Body of pancreas (tissue), 4 donors: ENCODE data around the gene P2RX4.

Source experiments
- POLR2A ChIP-seq, 3 donors: fragments of 450-650 bp; IDR thresholded peaks; one replicate each; pipeline ENCODE4 v1.6.1; 2016; ENCODE audit warnings: antibody characterized with exemption in 3 of 3, mild to moderate bottlenecking in 2 of 3
- TF ChIP-seq, protein P1 (sequence below), 7 experiments: fragments of 450-650 bp in 4 of 7; fragments of 200-600 bp in 3 of 7; sonication (generic) in 3 of 7; IDR thresholded peaks; one replicate each; pipeline ENCODE4 v1.5.1; 2016 to 2019; ENCODE audit warnings: antibody characterized with exemption in 7 of 7

DNA sequence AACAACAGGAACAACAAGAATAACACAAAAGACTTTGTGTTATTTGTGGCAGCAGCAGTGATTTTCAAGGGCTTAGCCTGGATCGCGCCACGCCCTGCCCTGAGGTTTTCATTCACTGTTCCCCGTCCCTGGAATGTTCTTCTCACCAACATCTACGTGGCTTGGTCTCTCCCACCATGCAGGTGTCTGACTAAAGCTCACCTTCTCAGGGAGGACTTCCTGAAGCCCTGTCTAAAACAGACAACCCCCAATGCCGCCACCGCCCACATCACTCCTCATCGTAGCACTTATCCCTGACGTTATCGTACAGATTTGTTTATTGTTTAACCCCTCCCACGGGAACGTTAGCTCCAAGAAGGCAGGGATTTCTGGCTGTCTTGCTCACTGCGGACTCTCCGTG is 40.4 kb downstream of the P2RX4 start:
- TF ChIP-seq, protein P1, sequence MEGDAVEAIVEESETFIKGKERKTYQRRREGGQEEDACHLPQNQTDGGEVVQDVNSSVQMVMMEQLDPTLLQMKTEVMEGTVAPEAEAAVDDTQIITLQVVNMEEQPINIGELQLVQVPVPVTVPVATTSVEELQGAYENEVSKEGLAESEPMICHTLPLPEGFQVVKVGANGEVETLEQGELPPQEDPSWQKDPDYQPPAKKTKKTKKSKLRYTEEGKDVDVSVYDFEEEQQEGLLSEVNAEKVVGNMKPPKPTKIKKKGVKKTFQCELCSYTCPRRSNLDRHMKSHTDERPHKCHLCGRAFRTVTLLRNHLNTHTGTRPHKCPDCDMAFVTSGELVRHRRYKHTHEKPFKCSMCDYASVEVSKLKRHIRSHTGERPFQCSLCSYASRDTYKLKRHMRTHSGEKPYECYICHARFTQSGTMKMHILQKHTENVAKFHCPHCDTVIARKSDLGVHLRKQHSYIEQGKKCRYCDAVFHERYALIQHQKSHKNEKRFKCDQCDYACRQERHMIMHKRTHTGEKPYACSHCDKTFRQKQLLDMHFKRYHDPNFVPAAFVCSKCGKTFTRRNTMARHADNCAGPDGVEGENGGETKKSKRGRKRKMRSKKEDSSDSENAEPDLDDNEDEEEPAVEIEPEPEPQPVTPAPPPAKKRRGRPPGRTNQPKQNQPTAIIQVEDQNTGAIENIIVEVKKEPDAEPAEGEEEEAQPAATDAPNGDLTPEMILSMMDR (IDR thresholded peaks at IDR 0.05): no peak
- no peak for TF ChIP-seq POLR2A (IDR thresholded peaks at IDR 0.05)
